Measurements from ENCODE around the gene INTS6L.

The INTS6L gene

GRCh38 chrX:135512508-135513129 is 7.8 kb upstream of the INTS6L start:
- H3K4me3 ChIP-seq (ENCODE audit: low read depth, low read length): no peak overlapping the region
- TF ChIP-seq CTCF (IDR thresholded peaks at IDR 0.05; ENCODE audit: low read depth, low read length): no peak

GRCh38 chrX:135513130-135513515 is 7.3 kb upstream of the INTS6L start:
- H3K4me3 ChIP-seq (ENCODE audit: low read depth, low read length): no peak overlapping the region
- in situ Hi-C loops (cut with HindIII; ENCODE audit: low sequenced_read_pairs): no loop called here

More at GRCh38 chrX:135512508-135513129, 7.8 kb upstream of the INTS6L start:
- DNase-seq (ENCODE audit: low read depth, low spot score): no peak
- in situ Hi-C loops (cut with HindIII; ENCODE audit: low sequenced_read_pairs): no loop called here

GRCh38 chrX:135516376-135516775 is 4.1 kb upstream of the INTS6L start:
- H3K4me3 ChIP-seq (ENCODE audit: low read depth, low read length): no peak overlapping the region
- no peak for TF ChIP-seq CTCF (IDR thresholded peaks at IDR 0.05; ENCODE audit: low read depth, low read length)
- no peak for DNase-seq (ENCODE audit: low read depth, low spot score)
- in situ Hi-C loops (cut with HindIII; ENCODE audit: low sequenced_read_pairs): no loop called here

More at GRCh38 chrX:135513130-135513515, 7.3 kb upstream of the INTS6L start:
- no peak for TF ChIP-seq CTCF (IDR thresholded peaks at IDR 0.05; ENCODE audit: low read depth, low read length)
- no peak for DNase-seq (ENCODE audit: low read depth, low spot score)

- TF ChIP-seq CTCF (IDR thresholded peaks at IDR 0.05; ENCODE audit: low read depth, low read length): no peak
- no peak overlapping the region for H3K4me3 ChIP-seq (ENCODE audit: low read depth, low read length)
- no peak for DNase-seq (ENCODE audit: low read depth, low spot score)
- in situ Hi-C loops (cut with HindIII; ENCODE audit: low sequenced_read_pairs): no loop called here
Observed at GRCh38 chrX:135518161-135518560, 2.3 kb upstream of the INTS6L start.

- no peak for TF ChIP-seq CTCF (IDR thresholded peaks at IDR 0.05; ENCODE audit: low read depth, low read length)
- DNase-seq (ENCODE audit: low read depth, low spot score): no peak
- in situ Hi-C loops (cut with HindIII; ENCODE audit: low sequenced_read_pairs): no loop called here
- H3K4me3 ChIP-seq (ENCODE audit: low read depth, low read length): peak overlapping the region; percentile 63
Observed at GRCh38 chrX:135520022-135520552, 373 bp upstream of the INTS6L start.

- DNase-seq (ENCODE audit: low read depth, low spot score): peak; percentile 89
- in situ Hi-C loops (cut with HindIII; ENCODE audit: low sequenced_read_pairs): no loop called here
- peak overlapping the region; percentile 63 for H3K4me3 ChIP-seq (ENCODE audit: low read depth, low read length)
- no peak for TF ChIP-seq CTCF (IDR thresholded peaks at IDR 0.05; ENCODE audit: low read depth, low read length)
Observed at GRCh38 chrX:135521405-135522131, 1.1 kb downstream of the INTS6L start.
